HEK293 (cell line): ENCODE data around the gene ACP3.

Experiments used
- GFI1B ChIP-seq: fragments of 450-650 bp; formaldehyde crosslinking; IDR thresholded peaks from 2 replicates; pipeline ENCODE4 v1.5.1; 2016; ENCODE audit warnings: missing biosample characterization, missing genetic modification characterization
- HOXA7 ChIP-seq: sonication (generic); formaldehyde crosslinking; IDR thresholded peaks from 2 replicates; pipeline ENCODE4 v1.8.1; 2022; ENCODE audit warnings: missing genetic modification reagents, borderline replicate concordance
- KLF8 ChIP-seq: fragments of 450-650 bp; formaldehyde crosslinking; IDR thresholded peaks from 2 replicates; pipeline ENCODE4 v1.5.1; 2016; ENCODE audit warnings: missing biosample characterization, missing genetic modification characterization
- ZNF121 ChIP-seq: fragments of 450-650 bp; formaldehyde crosslinking; IDR thresholded peaks from 2 replicates; pipeline ENCODE4 v1.5.1; 2016; ENCODE audit warnings: missing biosample characterization, missing genetic modification characterization
- ZNF132 ChIP-seq: fragments of 450-650 bp; formaldehyde crosslinking; IDR thresholded peaks from 2 replicates; pipeline ENCODE4 v1.5.1; 2017; ENCODE audit warnings: missing biosample characterization, missing genetic modification characterization, borderline replicate concordance
- ZNF274 ChIP-seq, 2 experiments: fragments of 200-500 bp in 1 of 2; fragments of 450-650 bp in 1 of 2; sonication (Bioruptor generic) in 1 of 2; formaldehyde crosslinking in 1 of 2; IDR thresholded peaks; 2 replicates each; pipeline versions ENCODE4 v1.5.1 to v1.6.1; 2014 to 2016; ENCODE audit warnings: borderline replicate concordance in 1 of 2, inconsistent platforms in 1 of 2, low read length in 1 of 2, missing biosample characterization in 1 of 2, missing genetic modification characterization in 1 of 2
- ZNF521 ChIP-seq: fragments of 450-650 bp; formaldehyde crosslinking; IDR thresholded peaks from 2 replicates; pipeline ENCODE4 v1.5.1; 2017; ENCODE audit warnings: missing biosample characterization, mild to moderate bottlenecking, missing genetic modification characterization
- ZNF837 ChIP-seq: fragments of 450-650 bp; formaldehyde crosslinking; IDR thresholded peaks from 2 replicates; pipeline ENCODE4 v1.5.1; 2016; ENCODE audit warnings: missing biosample characterization, missing genetic modification characterization
- TF ChIP-seq, protein P1 (sequence below): fragments of 450-650 bp; formaldehyde crosslinking; IDR thresholded peaks from 2 replicates; pipeline ENCODE4 v1.5.1; 2016; ENCODE audit warnings: missing biosample characterization, missing genetic modification characterization

DNA sequence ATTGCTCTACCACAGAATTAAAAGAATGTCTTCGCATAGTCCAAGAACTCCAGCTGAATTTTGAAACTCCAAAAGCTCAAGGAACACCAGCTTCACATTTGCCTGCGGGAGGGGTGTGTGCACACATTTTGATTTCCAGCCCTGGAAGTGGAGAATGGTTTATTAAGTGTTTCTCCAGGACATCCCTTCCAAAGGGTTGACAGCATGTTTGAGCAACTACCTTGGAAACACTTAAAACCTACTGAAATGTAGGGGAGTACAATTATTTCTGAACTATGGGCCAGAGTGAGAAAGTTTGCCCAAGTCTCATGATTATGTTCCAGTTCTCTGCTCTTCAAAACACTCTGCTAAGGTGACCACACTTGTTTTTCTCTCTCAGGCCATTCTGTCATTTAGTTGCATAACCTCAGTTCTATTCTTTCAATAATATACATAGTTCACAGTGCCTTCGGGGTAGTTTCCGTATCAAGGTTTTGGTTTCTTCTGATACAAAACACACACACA, 7.9 kb downstream of the ACP3 start:
- TF ChIP-seq, protein P1, sequence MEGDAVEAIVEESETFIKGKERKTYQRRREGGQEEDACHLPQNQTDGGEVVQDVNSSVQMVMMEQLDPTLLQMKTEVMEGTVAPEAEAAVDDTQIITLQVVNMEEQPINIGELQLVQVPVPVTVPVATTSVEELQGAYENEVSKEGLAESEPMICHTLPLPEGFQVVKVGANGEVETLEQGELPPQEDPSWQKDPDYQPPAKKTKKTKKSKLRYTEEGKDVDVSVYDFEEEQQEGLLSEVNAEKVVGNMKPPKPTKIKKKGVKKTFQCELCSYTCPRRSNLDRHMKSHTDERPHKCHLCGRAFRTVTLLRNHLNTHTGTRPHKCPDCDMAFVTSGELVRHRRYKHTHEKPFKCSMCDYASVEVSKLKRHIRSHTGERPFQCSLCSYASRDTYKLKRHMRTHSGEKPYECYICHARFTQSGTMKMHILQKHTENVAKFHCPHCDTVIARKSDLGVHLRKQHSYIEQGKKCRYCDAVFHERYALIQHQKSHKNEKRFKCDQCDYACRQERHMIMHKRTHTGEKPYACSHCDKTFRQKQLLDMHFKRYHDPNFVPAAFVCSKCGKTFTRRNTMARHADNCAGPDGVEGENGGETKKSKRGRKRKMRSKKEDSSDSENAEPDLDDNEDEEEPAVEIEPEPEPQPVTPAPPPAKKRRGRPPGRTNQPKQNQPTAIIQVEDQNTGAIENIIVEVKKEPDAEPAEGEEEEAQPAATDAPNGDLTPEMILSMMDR, result no peak
- no peak for TF ChIP-seq KLF8
- no peak for TF ChIP-seq ZNF274 (IDR thresholded peaks at IDR 0.05; ENCODE audit: low read length)
- no peak for TF ChIP-seq ZNF274 (tag by site-specific recombination; IDR thresholded peaks at IDR 0.05; ENCODE audit: borderline replicate concordance)
- no peak for TF ChIP-seq GFI1B
- TF ChIP-seq ZNF121 (tag by site-specific recombination), result no peak
- no peak for TF ChIP-seq ZNF521 (tag by site-specific recombination)
- no peak for TF ChIP-seq ZNF132 (tag by site-specific recombination)
- TF ChIP-seq ZNF837 (tag by site-specific recombination), result no peak
- no peak for TF ChIP-seq HOXA7 (CRISPR knock-in tag)
